ENCODE measurements around the gene KRT23.

DNA sequence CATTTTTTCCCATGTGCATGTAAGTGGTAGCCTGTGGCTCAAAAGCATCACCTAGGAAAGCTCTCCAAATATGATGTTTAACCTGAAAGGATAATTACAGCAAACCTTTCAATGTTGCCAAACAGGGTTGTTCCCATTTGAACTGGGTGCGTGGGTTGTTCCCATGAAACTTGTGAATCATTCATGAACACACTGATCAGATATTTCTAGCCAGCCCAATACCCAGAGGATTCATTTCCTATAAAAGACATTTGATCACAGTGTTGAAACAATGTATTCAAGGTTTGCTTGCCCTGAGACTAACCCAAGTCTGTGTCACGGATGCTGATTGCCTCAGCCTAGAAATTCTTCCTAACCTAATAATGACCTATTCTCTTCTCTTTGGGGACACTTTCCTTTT lies 16.4 kb upstream of the KRT23 start:
- TF ChIP-seq RFX5 (IDR thresholded peaks at IDR 0.05; ENCODE audit: low read depth, low read length) (no peak), MXI1 (IDR thresholded peaks at IDR 0.05; ENCODE audit: borderline replicate concordance, low read depth, low read length) (no peak), SMC3 (IDR thresholded peaks at IDR 0.05; ENCODE audit: low read depth, low read length) (no peak), POLR2A (IDR thresholded peaks at IDR 0.05; ENCODE audit: low read depth, low read length) (no peak), RAD21 (IDR thresholded peaks at IDR 0.05; ENCODE audit: low read length) (no peak)
- TF ChIP-seq, protein P1, sequence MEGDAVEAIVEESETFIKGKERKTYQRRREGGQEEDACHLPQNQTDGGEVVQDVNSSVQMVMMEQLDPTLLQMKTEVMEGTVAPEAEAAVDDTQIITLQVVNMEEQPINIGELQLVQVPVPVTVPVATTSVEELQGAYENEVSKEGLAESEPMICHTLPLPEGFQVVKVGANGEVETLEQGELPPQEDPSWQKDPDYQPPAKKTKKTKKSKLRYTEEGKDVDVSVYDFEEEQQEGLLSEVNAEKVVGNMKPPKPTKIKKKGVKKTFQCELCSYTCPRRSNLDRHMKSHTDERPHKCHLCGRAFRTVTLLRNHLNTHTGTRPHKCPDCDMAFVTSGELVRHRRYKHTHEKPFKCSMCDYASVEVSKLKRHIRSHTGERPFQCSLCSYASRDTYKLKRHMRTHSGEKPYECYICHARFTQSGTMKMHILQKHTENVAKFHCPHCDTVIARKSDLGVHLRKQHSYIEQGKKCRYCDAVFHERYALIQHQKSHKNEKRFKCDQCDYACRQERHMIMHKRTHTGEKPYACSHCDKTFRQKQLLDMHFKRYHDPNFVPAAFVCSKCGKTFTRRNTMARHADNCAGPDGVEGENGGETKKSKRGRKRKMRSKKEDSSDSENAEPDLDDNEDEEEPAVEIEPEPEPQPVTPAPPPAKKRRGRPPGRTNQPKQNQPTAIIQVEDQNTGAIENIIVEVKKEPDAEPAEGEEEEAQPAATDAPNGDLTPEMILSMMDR (conservative IDR thresholded peaks at IDR 0.05; ENCODE audit: low read depth, low read length), result no peak
- TF ChIP-seq, protein P2, sequence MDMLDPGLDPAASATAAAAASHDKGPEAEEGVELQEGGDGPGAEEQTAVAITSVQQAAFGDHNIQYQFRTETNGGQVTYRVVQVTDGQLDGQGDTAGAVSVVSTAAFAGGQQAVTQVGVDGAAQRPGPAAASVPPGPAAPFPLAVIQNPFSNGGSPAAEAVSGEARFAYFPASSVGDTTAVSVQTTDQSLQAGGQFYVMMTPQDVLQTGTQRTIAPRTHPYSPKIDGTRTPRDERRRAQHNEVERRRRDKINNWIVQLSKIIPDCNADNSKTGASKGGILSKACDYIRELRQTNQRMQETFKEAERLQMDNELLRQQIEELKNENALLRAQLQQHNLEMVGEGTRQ (IDR thresholded peaks at IDR 0.05; ENCODE audit: low read depth, low read length), result no peak

Measured in IMR-90 (cell line).